ENCODE measurements around the gene TSHZ1. TPM values are rescaled to one million over a fixed set of nuclear protein-coding genes. Genes with fewer than 3 reads are reported as not detected.

Gene TSHZ1
- total and polyA plus RNA-seq, 2 experiments from 2014 or later: 2.2 to 4.4 TPM

DNA sequence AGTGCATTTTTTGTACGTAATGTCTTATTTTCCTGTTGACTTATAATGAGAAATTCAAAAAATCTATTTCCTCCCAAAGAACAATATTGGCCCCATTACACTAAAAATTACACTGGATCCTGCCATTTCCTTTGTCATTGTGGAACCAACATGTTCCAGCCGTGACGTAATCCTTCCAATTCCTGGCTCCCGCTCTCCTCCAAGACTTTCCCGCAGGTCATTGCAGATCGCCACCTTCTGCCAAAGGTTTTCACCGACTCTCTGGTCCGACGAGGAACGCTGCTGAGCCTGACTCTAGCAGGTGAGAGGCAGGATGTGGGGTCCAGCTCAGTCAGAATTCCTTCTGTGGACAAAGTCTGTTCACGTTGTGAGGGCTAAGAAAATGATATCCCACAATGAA, 39.7 kb upstream of the TSHZ1 start:
- no peak overlapping the region for H2AFZ ChIP-seq
- in situ Hi-C loops (cut with MboI): no loop called here
- H3K79me2 ChIP-seq (ENCODE audit: insufficient read depth): no peaks in the 10 kb centered on the region
- no peak overlapping the region for H3K4me3 ChIP-seq
- no peaks in the 10 kb centered on the region for H3K9me2 ChIP-seq (ENCODE audit: insufficient read depth)
- H3K27me3 ChIP-seq (replicated peaks; ENCODE audit: insufficient read depth): peaks cover 9% of the 10 kb centered on the region; the same call in 1 of the 2 replicates
- no peaks in the 10 kb centered on the region for H3K36me3 ChIP-seq (ENCODE audit: low read depth)
- TF ChIP-seq EZH2phosphoT487 (IDR thresholded peaks at IDR 0.05; ENCODE audit: insufficient read depth, low read depth) (no peak), EZH2 (IDR thresholded peaks at IDR 0.05; ENCODE audit: insufficient read depth, poor library complexity, severe bottlenecking) (no peak)
- no peak for DNase-seq
- H3K9ac ChIP-seq: no peak overlapping the region
- H4K20me1 ChIP-seq (ENCODE audit: insufficient read depth): no peaks in the 10 kb centered on the region
- no peak overlapping the region for H3K4me2 ChIP-seq (ENCODE audit: unreplicated experiment)
- H3K4me1 ChIP-seq (ENCODE audit: insufficient read depth): no peaks in the 10 kb centered on the region; the same call in 1 of the 2 replicates
- H3F3A ChIP-seq (ENCODE audit: insufficient read depth): no peaks in the 10 kb centered on the region
- 88 to 92% methylated on average over 11 of the region's 11 CpGs for WGBS, 2 experiments (ENCODE audit: low coverage in 1 of 2, low lambda C conversion rate in 2 of 2, missing lambda C conversion rate in 2 of 2)
- no peaks in the 10 kb centered on the region for H3K9me3 ChIP-seq (ENCODE audit: low read depth)
- no peak overlapping the region for H3K27ac ChIP-seq

DNA sequence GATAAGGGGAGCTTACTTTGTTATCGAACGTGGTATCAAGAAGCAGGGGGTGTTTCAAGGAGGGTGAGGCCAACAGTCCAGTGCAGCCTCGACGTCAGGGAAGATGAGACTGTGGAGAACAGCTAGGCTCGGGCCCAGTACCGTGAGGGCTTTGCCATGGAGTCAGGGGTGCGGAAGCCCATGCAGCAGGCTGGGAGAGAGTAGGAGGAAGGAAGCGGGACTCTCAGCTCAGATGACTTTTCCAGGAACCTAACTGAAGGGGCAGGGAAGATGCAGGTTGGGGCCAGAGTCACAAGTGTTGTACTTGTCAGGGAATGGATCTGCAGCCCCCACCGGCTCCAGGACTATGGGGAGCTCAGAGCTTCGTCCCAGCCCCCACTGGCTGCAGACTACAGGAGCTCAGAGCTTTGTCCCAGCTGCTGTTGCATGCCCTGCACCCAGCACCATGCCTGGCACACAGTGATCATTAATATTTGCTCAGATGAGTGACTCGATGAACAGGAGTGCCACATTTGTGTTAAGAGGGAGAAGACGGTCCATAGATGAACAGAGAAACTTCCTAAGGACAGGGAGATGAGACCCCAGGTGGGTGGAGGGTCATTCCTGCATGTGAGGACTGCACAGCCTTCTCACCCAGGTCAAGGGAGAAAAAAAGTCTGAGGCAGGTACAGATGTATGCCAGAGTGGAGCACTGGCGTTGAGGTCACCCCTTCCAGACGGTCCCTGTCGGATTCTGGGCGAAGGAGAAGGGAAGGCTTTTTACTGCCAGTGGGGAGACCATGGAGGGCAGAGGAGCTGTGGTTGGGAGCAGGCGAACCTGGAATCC, 38.1 kb upstream of the TSHZ1 start:
- no peaks in the 10 kb centered on the region for H3K79me2 ChIP-seq (ENCODE audit: insufficient read depth)

DNA sequence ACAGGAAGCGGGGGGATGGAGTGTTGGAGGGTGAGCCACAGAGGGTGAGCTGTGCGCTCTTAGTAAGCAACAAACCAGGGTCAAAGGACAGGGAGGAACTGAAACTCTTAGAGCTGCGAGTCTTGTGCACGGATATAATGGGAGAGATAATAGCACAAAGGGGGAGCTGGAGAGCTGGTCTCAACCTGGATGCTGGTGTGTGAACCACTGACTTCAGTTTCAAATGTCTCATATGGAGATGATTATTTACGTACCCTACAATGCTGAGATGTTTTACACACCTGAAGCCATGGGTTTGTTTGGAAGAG, 37.5 kb upstream of the TSHZ1 start:
- Histone ChIP-seq H3K27ac (no peak overlapping the region), H3K9ac (no peak overlapping the region), H3K27me3 (replicated peaks; ENCODE audit: insufficient read depth) (no peaks in the 10 kb centered on the region), H3K79me2 (ENCODE audit: insufficient read depth) (no peaks in the 10 kb centered on the region), H3K9me2 (ENCODE audit: insufficient read depth) (no peaks in the 10 kb centered on the region), H2AFZ (no peak overlapping the region), H3F3A (ENCODE audit: insufficient read depth) (no peaks in the 10 kb centered on the region), H3K4me2 (ENCODE audit: unreplicated experiment) (no peak overlapping the region), H3K4me1 (ENCODE audit: insufficient read depth) (no peaks in the 10 kb centered on the region; the same call in 1 of the 2 replicates), H3K4me3 (no peak overlapping the region), H3K36me3 (ENCODE audit: low read depth) (no peaks in the 10 kb centered on the region), H3K9me3 (ENCODE audit: low read depth) (no peaks in the 10 kb centered on the region), H4K20me1 (ENCODE audit: insufficient read depth) (no peaks in the 10 kb centered on the region)
- in situ Hi-C loops (cut with MboI): no loop called here
- DNase-seq: no peak
- TF ChIP-seq EZH2 (IDR thresholded peaks at IDR 0.05; ENCODE audit: insufficient read depth, poor library complexity, severe bottlenecking): no peak
- TF ChIP-seq EZH2phosphoT487 (IDR thresholded peaks at IDR 0.05; ENCODE audit: insufficient read depth, low read depth): no peak
- 54 to 57% methylated on average over 5 of the region's 5 CpGs for WGBS, 2 experiments (ENCODE audit: low coverage in 1 of 2, low lambda C conversion rate in 2 of 2, missing lambda C conversion rate in 2 of 2)

More for the DNA sequence above, 38.1 kb upstream of the TSHZ1 start:
- no peak overlapping the region for H3K9ac ChIP-seq
- H3K36me3 ChIP-seq (ENCODE audit: low read depth): no peaks in the 10 kb centered on the region
- no peaks in the 10 kb centered on the region for H3K9me3 ChIP-seq (ENCODE audit: low read depth)
- no peak overlapping the region for H2AFZ ChIP-seq
- H3K4me1 ChIP-seq (ENCODE audit: insufficient read depth): no peaks in the 10 kb centered on the region; the same call in 1 of the 2 replicates
- in situ Hi-C loops (cut with MboI): no loop called here
- no peaks in the 10 kb centered on the region for H3F3A ChIP-seq (ENCODE audit: insufficient read depth)
- no peak overlapping the region for H3K4me3 ChIP-seq
- no peaks in the 10 kb centered on the region for H4K20me1 ChIP-seq (ENCODE audit: insufficient read depth)
- no peak for DNase-seq
- H3K27me3 ChIP-seq (replicated peaks; ENCODE audit: insufficient read depth): peaks cover 4% of the 10 kb centered on the region; the same call in 1 of the 2 replicates
- no peak overlapping the region for H3K4me2 ChIP-seq (ENCODE audit: unreplicated experiment)
- 78 to 79% methylated on average over 17 of the region's 17 CpGs for WGBS, 2 experiments (ENCODE audit: low coverage in 1 of 2, low lambda C conversion rate in 2 of 2, missing lambda C conversion rate in 2 of 2)
- H3K9me2 ChIP-seq (ENCODE audit: insufficient read depth): no peaks in the 10 kb centered on the region
- no peak overlapping the region for H3K27ac ChIP-seq
- no peak for TF ChIP-seq EZH2 (IDR thresholded peaks at IDR 0.05; ENCODE audit: insufficient read depth, poor library complexity, severe bottlenecking)

DNA sequence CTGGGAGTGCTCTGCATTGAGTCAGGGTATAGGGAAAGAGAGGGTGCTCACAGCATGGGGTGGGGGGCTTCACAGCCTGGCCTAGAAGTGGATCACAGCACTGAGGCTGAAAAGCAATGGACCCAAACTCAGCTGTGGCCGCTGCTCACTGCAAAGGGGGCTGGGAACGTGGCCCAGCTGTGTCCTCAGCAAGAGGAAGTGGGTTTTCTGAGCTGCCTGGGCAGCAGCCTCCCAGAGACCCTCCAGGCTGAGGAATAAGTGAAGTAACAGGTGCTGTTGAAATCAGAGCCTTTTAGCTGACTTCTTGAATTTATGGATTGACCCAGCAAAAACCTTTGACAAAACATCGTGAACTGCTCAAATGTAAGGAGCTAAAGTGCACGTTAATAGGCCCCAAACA, 36.9 kb upstream of the TSHZ1 start:
- no peak overlapping the region for H3K4me2 ChIP-seq (ENCODE audit: unreplicated experiment)
- no peaks in the 10 kb centered on the region for H3F3A ChIP-seq (ENCODE audit: insufficient read depth)
- no peak overlapping the region for H2AFZ ChIP-seq
- H3K9me2 ChIP-seq (ENCODE audit: insufficient read depth): no peaks in the 10 kb centered on the region
- H3K9ac ChIP-seq: no peak overlapping the region
- H3K27ac ChIP-seq: no peak overlapping the region
- in situ Hi-C loops (cut with MboI): no loop called here
- TF ChIP-seq EZH2 (IDR thresholded peaks at IDR 0.05; ENCODE audit: insufficient read depth, poor library complexity, severe bottlenecking) (no peak), EZH2phosphoT487 (IDR thresholded peaks at IDR 0.05; ENCODE audit: insufficient read depth, low read depth) (no peak)
- H3K36me3 ChIP-seq (ENCODE audit: low read depth): no peaks in the 10 kb centered on the region
- H4K20me1 ChIP-seq (ENCODE audit: insufficient read depth): no peaks in the 10 kb centered on the region
- H3K9me3 ChIP-seq (ENCODE audit: low read depth): no peaks in the 10 kb centered on the region
- no peaks in the 10 kb centered on the region for H3K79me2 ChIP-seq (ENCODE audit: insufficient read depth)
- DNase-seq: no peak
- 58 to 64% methylated on average over 4 of the region's 4 CpGs for WGBS, 2 experiments (ENCODE audit: low coverage in 1 of 2, low lambda C conversion rate in 2 of 2, missing lambda C conversion rate in 2 of 2)
- H3K4me1 ChIP-seq (ENCODE audit: insufficient read depth): no peaks in the 10 kb centered on the region
- H3K27me3 ChIP-seq (replicated peaks; ENCODE audit: insufficient read depth): no peaks in the 10 kb centered on the region
- H3K4me3 ChIP-seq: no peak overlapping the region
